KBM-7 (cell line): Measurements from ENCODE around the gene MAGT1.
"Not testable (repeated sequence)": the region's sequence is repeated elsewhere in the genome, so short reads cannot be mapped to it uniquely, and the experiment has no call there.

ENCODE experiments used
- DNase-seq: peaks from one replicate; pipeline ENCODE4 v3.0.0-alpha.2; 2015
- in situ Hi-C: fragments of 300-500 bp; cut with MboI; formaldehyde crosslinking; loops from 2 replicates; pipeline ENCODE4 v1.14.3; 2020; ENCODE audit warnings: low sequenced_read_pairs, low pct_unique_long_range_greater_than_20kb, mixed read lengths

Gene MAGT1

DNA sequence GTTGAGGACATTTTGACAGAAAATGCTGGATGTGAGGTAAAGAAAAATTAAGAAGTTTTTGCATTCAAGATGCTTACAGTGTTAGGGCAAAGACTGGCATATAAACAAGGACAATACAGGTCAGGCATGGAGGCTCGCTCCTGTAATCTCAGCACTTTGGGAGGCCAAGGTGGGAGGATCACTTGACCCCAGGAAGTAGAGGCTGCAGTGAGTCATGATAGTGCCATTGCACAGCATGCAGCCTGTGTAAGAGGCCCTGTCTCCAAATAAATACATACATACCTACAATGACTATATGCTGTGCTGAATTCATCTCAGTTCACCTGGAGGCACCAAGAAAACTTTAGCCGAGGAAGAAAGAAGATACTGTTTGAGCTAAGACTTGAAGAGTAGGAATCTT is 2.3 kb downstream of the MAGT1 start:
- in situ Hi-C loops = no loop called here
- DNase-seq = no peak

GRCh38 chrX:77881418-77881817 is 13.8 kb downstream of the MAGT1 start:
- in situ Hi-C loops, DNase-seq: not testable (repeated sequence)

- in situ Hi-C loops = no loop called here
Measured at GRCh38 chrX:77875372-77875771, 19.9 kb downstream of the MAGT1 start.

DNA sequence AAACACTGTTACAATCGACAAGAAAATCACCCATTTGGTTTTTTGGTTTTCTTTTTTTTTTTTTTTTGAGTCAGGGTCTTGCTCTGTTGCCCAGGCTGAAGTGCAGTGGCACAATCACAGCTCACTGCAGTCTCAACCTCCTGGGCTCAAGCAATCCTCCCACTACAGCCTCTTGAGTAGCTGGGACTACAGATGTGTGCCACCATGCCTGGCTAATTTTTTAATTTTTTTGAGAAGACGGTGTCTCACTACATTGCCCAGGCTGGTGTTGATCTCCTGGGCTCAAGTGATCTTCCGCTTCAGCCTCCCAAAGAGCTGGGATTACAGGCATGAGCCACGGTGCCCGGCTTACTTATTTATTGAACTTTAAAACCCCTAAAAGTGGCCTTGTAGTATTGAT is 63.7 kb downstream of the MAGT1 start:
- in situ Hi-C loops = not testable (repeated sequence)

More at GRCh38 chrX:77875372-77875771, 19.9 kb downstream of the MAGT1 start:
- DNase-seq = no peak

GRCh38 chrX:77821989-77822388 is 73.2 kb downstream of the MAGT1 start:
- DNase-seq, in situ Hi-C loops: not testable (repeated sequence)

More for the DNA sequence above, 63.7 kb downstream of the MAGT1 start:
- DNase-seq = not testable (repeated sequence)

- in situ Hi-C loops = no loop called here
- no peak for DNase-seq
Measured at GRCh38 chrX:77820091-77820727, 75.0 kb downstream of the MAGT1 start.

DNA sequence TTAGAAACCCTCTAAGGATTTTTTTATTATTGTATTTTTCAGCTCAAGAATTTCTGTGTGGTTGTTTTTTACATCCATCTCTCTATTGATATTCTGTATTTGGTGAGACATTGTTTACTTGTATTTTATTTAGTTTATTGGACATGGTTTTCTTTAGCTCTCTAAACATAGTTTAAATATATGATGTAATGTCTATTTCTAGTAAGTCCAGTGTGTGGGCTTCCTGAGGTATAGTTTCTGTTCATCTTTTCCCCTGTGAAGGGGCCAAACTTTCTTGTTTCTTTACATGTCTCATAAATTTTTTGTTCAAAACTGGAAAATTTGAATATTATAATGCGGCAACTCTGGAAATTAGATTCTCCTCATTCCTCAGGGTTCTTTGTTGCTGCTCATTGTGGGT is 81.0 kb downstream of the MAGT1 start:
- in situ Hi-C loops = no loop called here

DNA sequence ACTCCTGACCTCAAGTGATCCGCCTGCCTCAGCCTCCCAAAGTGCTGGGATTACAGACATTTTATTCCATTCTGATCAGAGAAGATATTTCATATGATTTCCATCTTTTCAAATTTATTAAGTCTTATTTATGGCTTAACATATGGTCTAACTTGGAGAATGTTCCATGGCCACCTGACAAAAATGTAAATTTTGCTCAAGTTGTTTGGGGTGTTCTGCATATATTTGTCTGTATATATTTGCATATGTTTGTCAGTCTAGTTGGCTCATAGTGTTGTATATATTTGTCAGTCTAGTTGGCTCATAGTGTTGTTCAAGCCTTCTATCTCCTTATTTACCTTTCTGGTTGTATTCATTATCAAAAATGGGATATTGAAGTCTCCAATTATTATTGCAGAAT is 93.0 kb downstream of the MAGT1 start:
- DNase-seq = no peak
- in situ Hi-C loops = no loop called here

More for the DNA sequence above, 81.0 kb downstream of the MAGT1 start:
- no peak for DNase-seq

DNA sequence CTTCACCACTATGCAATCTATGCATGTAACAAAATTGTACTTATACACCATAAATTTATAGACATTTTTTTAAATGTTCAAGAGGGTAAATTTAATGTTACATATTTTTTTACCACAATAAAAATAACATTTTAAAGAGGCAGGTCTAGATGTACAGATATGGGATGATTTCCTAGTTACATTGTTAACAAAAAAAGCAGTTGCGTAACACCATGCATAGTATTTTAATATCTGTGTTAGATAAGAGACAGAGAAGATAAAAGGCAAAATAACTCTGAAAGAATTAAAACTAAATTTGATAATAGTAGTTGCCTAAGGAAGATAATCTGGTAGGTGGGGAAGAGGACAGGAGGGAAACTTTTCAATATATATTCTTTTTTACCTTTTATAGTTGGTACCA is 100.1 kb downstream of the MAGT1 start:
- in situ Hi-C loops = no loop called here

DNA sequence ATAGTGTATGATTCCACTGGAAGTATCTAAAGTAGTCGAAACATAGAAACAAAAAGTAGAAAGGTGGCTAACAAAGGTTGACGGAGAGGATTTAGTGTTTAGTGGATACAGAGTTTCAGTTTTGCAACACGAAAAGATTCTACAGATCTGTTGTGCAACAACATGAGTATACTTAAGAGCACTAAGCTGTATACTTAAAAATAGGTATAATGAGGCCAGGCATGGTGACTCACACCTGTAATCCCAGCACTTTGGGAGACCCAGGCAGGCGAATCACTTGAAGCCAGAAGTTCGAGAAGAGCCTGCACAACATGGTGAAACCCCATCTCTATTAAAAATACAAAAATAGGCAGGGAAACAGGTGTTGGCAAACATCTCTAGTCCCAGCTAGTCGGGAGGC is 101.3 kb downstream of the MAGT1 start:
- DNase-seq = no peak
- in situ Hi-C loops = no loop called here

More for the DNA sequence above, 100.1 kb downstream of the MAGT1 start:
- no peak for DNase-seq

- in situ Hi-C loops = no loop called here
- peak; percentile 38 for DNase-seq
Measured at GRCh38 chrX:77788050-77788449, 107.2 kb downstream of the MAGT1 start.

DNA sequence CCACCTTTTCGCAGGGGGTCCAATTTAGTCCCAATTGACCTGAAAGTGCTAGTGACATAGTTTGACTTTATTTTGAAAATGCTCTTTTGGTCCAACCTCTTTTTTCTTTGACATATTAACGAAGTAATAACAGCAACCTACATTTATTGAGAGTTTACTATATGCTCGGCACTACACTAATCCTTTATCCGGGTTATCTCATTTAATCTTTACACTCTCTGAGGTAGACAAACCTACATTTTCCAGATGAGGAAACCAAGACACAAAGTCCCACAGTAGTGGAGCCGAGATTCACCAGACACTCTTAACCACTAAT is 108.9 kb downstream of the MAGT1 start:
- in situ Hi-C loops = no loop called here
- DNase-seq = no peak

- in situ Hi-C loops = no loop called here
- DNase-seq = peak; percentile 92
Measured at GRCh38 chrX:77785486-77786364, 109.5 kb downstream of the MAGT1 start, which contains the start of gene ATRX. ATRX (minus strand) TSS chrX:77786216; CDS start chrX:77786001, 215 bp downstream.

DNA sequence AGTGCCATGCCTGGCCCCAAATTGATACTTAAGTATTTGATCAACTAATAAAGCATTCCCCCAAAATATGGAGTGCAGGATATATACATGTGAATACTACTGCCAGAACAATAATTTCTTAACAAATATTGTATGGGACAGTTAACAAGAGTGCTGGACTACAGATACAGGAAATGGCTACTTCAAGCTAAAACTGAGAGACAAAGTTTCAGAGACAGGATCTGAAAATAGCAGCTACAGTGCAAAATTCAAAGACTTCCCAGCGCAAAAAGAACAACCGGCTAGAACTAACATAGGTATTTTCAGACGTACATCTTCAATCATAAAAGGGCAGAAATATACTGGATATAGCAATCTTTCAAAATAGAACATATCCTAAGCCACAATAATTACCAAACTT is 115.5 kb downstream of the MAGT1 start:
- DNase-seq = no peak
- in situ Hi-C loops = no loop called here

- in situ Hi-C loops = no loop called here
- no peak for DNase-seq
Measured at GRCh38 chrX:77776659-77777058, 118.6 kb downstream of the MAGT1 start.
